Measurements from ENCODE around the gene RNU1-1. TPM values are rescaled to one million over a fixed set of nuclear protein-coding genes. Genes with fewer than 3 reads are reported as not detected.
A peak's percentile ranks its signal among the peaks of the same experiment; 100 is the strongest.
"Not testable (repeated sequence)": the region's sequence is repeated elsewhere in the genome, so short reads cannot be mapped to it uniquely, and the experiment has no call there.

RNU1-1 gene
- total and polyA plus RNA-seq, 2 of the 8 experiments (the other 6 are each of a cell fraction or from before 2014, with no cell fraction given) = 145 to 1,303 TPM

GRCh38 chr1:16534239-16534828, 20.2 kb upstream of the RNU1-1 start:
- H3K27ac ChIP-seq (ENCODE audit: low read depth, low read length); H3K9me3 ChIP-seq (ENCODE audit: insufficient read depth in 2 of 2, low read depth in 1 of 2, low read length in 1 of 2); H3K9ac ChIP-seq (replicated peaks in 1 of 4; ENCODE audit: extremely low read depth in 1 of 4, low read depth in 3 of 4, low read length in 3 of 4); H2BK5ac ChIP-seq (ENCODE audit: low read depth, low read length); H3K4me1 ChIP-seq (replicated peaks in 1 of 4; ENCODE audit: control insufficient read depth in 3 of 4, insufficient read depth in 4 of 4, low read length in 3 of 4); POLR2A ChIA-PET (ENCODE audit: partially characterized antibody); H2BK15ac ChIP-seq (ENCODE audit: low read length); H3K23me2 ChIP-seq (ENCODE audit: low read depth, low read length); H3K4ac ChIP-seq (replicated peaks; ENCODE audit: insufficient read length, low read depth, low read length); H3K18ac ChIP-seq (ENCODE audit: extremely low read depth, low read length); H4K20me1 ChIP-seq (replicated peaks in 1 of 2; ENCODE audit: control insufficient read depth in 1 of 2, insufficient read depth in 2 of 2, low read length in 2 of 2); H2BK120ac ChIP-seq (replicated peaks; ENCODE audit: low read depth, low read length); H4K5ac ChIP-seq (ENCODE audit: insufficient read length, low read depth, low read length); H2BK12ac ChIP-seq (ENCODE audit: low read depth, low read length); FAIRE-seq; H3K79me1 ChIP-seq (ENCODE audit: low read depth, low read length); H3K23ac ChIP-seq (ENCODE audit: insufficient read length); H2BK20ac ChIP-seq (ENCODE audit: low read length); H3K14ac ChIP-seq (ENCODE audit: insufficient read length); H2AK5ac ChIP-seq (ENCODE audit: low read depth, low read length); H4K8ac ChIP-seq (ENCODE audit: extremely low read depth, insufficient read depth, low read length); H2AFZ ChIP-seq (ENCODE audit: low read length); H3K56ac ChIP-seq (replicated peaks; ENCODE audit: insufficient read length, low read depth, low read length); H3K36me3 ChIP-seq (ENCODE audit: control insufficient read depth in 2 of 4, insufficient read depth in 4 of 4, low read length in 3 of 4); H3K79me2 ChIP-seq (ENCODE audit: control insufficient read depth in 1 of 2, insufficient read depth in 2 of 2, low read length in 2 of 2); H4K91ac ChIP-seq (replicated peaks; ENCODE audit: insufficient read length, low read length): not testable (repeated sequence)
- H3K4me2 ChIP-seq (ENCODE audit: insufficient read depth in 1 of 2, low read depth in 2 of 2, low read length in 2 of 2) = peak overlapping the region; percentile 66 to 85
- TF ChIP-seq, protein P1, sequence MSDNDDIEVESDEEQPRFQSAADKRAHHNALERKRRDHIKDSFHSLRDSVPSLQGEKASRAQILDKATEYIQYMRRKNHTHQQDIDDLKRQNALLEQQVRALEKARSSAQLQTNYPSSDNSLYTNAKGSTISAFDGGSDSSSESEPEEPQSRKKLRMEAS (IDR thresholded peaks at IDR 0.05) = 0 out of 2 replicates have a peak, but pooled peaks have one; percentile 13
- TF ChIP-seq E2F6 (IDR thresholded peaks at IDR 0.05) (peak; percentile 21; the same call in 1 of the 2 replicates), KDM4A (IDR thresholded peaks at IDR 0.05; ENCODE audit: low read depth, low read length, severe bottlenecking) (peak; percentile 34)
- WGBS, 2 experiments (ENCODE audit: extremely low coverage in 1 of 2, insufficient coverage in 1 of 2, insufficient read length in 1 of 2, insufficient replicate concordance in 2 of 2, low coverage in 1 of 2, low lambda C conversion rate in 2 of 2, missing lambda C conversion rate in 1 of 2) = 1% methylated on average over 39 of the region's 44 CpGs; no CpG with 5 or more reads in 1 of the 2 experiments
- peak in 1 of 2 experiments; percentile 65 for DNase-seq (ENCODE audit: low read depth in 1 of 2, low spot score in 2 of 2)
- CTCF ChIA-PET (ENCODE audit: partially characterized antibody) = interaction anchor here (1.7 kb wide), 1 partner anchor 91 kb away, joined by 3 read pairs; no protein-coding TSS in a partner anchor
- peak overlapping the region in 3 of 4 experiments; percentile 17 to 63 (median 41); a peak in 5 of 8 replicates for H3K4me3 ChIP-seq (ENCODE audit: extremely low read depth in 1 of 4, insufficient read depth in 2 of 4, low read depth in 3 of 4, low read length in 4 of 4)
- H3K27me3 ChIP-seq (replicated peaks in 1 of 4; ENCODE audit: control insufficient read depth in 3 of 4, extremely low read depth in 1 of 4, insufficient read depth in 3 of 4, low read length in 3 of 4) = peaks cover 1 to 16% (median 10%) of the 10 kb centered on the region in 4 experiments; a peak in 6 of 7 replicates

All from H1 (cell line).